ENCODE data around the gene TUB. TPM values are rescaled to one million over a fixed set of nuclear protein-coding genes. Genes with fewer than 3 reads are reported as not detected.

Gene TUB
- total and polyA plus RNA-seq, 2 of the 8 experiments (the other 6 are each of a cell fraction or from before 2014, with no cell fraction given): 15.3 to 31.3 TPM

GRCh38 chr11:8097468-8097867 is 16.5 kb downstream of the TUB start (continued):
- no peak for TF ChIP-seq ATF2 (IDR thresholded peaks at IDR 0.05; ENCODE audit: low read length)
- TF ChIP-seq RXRA (IDR thresholded peaks at IDR 0.05; ENCODE audit: insufficient read depth, low read depth, low read length): no peak
- no peak for TF ChIP-seq POLR2AphosphoS5 (IDR thresholded peaks at IDR 0.05; ENCODE audit: low read depth, low read length)
- no peak for TF ChIP-seq KDM5A (IDR thresholded peaks at IDR 0.05; ENCODE audit: low read length)
- no peak for TF ChIP-seq CTCF (IDR thresholded peaks at IDR 0.05; ENCODE audit: control extremely low read depth in 1 of 3, insufficient read depth in 1 of 3, low read depth in 1 of 3, low read length in 3 of 3)
- TF ChIP-seq USF2 (IDR thresholded peaks at IDR 0.05; ENCODE audit: low read length): no peak
- no peak for TF ChIP-seq SAP30 (IDR thresholded peaks at IDR 0.05; ENCODE audit: insufficient read depth, insufficient replicate concordance, low read length)
- no peak for TF ChIP-seq RFX5 (IDR thresholded peaks at IDR 0.05; ENCODE audit: borderline replicate concordance, low read depth, low read length)
- TF ChIP-seq TCF12 (IDR thresholded peaks at IDR 0.05; ENCODE audit: low read depth, low read length): no peak
